Brain microvascular endothelial cell (primary cell): ENCODE measurements around the gene PRDM16.
A peak's percentile ranks its signal among the peaks of the same experiment; 100 is the strongest.

Experiments
- DNase-seq: peaks from one replicate; pipeline ENCODE4 v3.0.0-alpha.2; 2020
- H3K27ac ChIP-seq: fragments of 250-450 bp; sonication (Bioruptor Pico); 2 replicates; pipeline ENCODE4 v1.5.1; 2020; ENCODE audit warnings: mild to moderate bottlenecking, moderate library complexity
- H3K27me3 ChIP-seq: fragments of 250-450 bp; sonication (Bioruptor Pico); replicated peaks from 2 replicates; pipeline ENCODE4 v1.5.1; 2020; ENCODE audit warnings: mild to moderate bottlenecking
- H3K36me3 ChIP-seq: fragments of 250-450 bp; sonication (Bioruptor Pico); replicated peaks from 2 replicates; pipeline ENCODE4 v1.5.1; 2020; ENCODE audit warnings: mild to moderate bottlenecking
- H3K4me3 ChIP-seq: 2 replicates; pipeline ENCODE4 v1.5.1; 2011; ENCODE audit warnings: low read depth, mild to moderate bottlenecking, control low read depth, low read length, moderate library complexity
- in situ Hi-C: cut with HindIII; loops from 2 replicates; pipeline ENCODE4 v1.10.0; 2017; ENCODE audit warnings: low sequenced_read_pairs, low pct_ligation_motif_present
- TF ChIP-seq, protein P1 (sequence below): IDR thresholded peaks from 2 replicates; pipeline ENCODE4 v1.5.1; 2011; ENCODE audit warnings: low read depth, mild to moderate bottlenecking, moderate library complexity, low read length, control low read depth, inconsistent platforms; ENCODE audit errors: missing control alignments

PRDM16 gene

GRCh38 chr1:3349161-3349967, 280.4 kb downstream of the PRDM16 start:
- no peak overlapping the region for H3K27ac ChIP-seq
- TF ChIP-seq, protein P1, sequence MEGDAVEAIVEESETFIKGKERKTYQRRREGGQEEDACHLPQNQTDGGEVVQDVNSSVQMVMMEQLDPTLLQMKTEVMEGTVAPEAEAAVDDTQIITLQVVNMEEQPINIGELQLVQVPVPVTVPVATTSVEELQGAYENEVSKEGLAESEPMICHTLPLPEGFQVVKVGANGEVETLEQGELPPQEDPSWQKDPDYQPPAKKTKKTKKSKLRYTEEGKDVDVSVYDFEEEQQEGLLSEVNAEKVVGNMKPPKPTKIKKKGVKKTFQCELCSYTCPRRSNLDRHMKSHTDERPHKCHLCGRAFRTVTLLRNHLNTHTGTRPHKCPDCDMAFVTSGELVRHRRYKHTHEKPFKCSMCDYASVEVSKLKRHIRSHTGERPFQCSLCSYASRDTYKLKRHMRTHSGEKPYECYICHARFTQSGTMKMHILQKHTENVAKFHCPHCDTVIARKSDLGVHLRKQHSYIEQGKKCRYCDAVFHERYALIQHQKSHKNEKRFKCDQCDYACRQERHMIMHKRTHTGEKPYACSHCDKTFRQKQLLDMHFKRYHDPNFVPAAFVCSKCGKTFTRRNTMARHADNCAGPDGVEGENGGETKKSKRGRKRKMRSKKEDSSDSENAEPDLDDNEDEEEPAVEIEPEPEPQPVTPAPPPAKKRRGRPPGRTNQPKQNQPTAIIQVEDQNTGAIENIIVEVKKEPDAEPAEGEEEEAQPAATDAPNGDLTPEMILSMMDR, result peak; percentile 66
- in situ Hi-C loops, result no loop called here
- H3K36me3 ChIP-seq, result no peaks in the 10 kb centered on the region
- H3K27me3 ChIP-seq, result peaks cover 14% of the 10 kb centered on the region
- no peak for DNase-seq
- no peak overlapping the region for H3K4me3 ChIP-seq

GRCh38 chr1:3349968-3350299, 280.9 kb downstream of the PRDM16 start:
- no peaks in the 10 kb centered on the region for H3K36me3 ChIP-seq
- TF ChIP-seq, protein P1, result no peak
- in situ Hi-C loops, result no loop called here
- peaks cover 14% of the 10 kb centered on the region for H3K27me3 ChIP-seq
- no peak for DNase-seq
- no peak overlapping the region for H3K4me3 ChIP-seq
- H3K27ac ChIP-seq, result no peak overlapping the region

- TF ChIP-seq, protein P1, result peak; percentile 28
- H3K36me3 ChIP-seq, result no peaks in the 10 kb centered on the region
- in situ Hi-C loops, result no loop called here
- H3K27ac ChIP-seq, result no peak overlapping the region
- peaks cover 14% of the 10 kb centered on the region for H3K27me3 ChIP-seq
- H3K4me3 ChIP-seq, result no peak overlapping the region
- DNase-seq, result no peak
Measured at GRCh38 chr1:3350506-3351261, 281.7 kb downstream of the PRDM16 start.

DNA sequence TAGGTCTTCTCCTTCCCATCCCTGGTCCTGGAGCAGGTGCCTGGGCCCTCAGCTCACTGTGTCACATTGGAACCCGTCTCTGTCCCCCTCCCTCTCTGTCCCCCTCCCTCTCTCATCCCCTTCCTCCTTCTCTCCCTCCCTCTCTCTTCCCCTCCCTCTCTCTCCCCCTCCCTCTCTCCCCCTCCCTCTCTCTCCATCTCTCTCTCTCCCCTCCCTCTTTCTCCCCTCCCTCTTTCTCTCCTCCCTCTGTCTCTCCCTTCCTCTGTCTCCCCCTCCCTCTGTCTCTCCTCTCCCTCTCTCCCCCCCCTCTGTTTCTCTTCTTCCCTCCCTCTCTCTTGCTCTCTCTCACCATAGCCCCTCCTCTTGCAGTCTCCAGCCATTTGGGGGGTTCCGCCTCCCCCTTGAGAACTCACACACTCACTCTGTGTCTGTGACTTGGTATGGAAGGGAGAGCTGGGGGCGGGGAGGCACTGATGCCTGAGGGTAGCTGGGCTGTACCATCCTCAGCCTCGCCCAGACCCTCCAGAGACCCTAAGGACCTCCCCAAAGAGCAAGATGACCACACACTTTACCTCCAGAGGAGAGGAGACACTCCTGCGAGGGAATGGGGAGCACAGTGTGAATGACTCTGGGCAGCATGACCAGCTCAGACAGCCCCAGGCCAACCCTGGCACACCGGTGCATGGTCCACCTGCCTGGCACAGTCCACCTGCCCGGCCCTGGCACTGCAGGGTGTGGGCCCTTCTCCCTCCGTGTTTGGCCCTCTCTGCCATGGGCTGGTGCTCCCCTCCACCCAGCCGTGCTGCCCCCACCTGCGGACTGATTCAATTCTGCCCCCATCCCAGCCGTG, 282.7 kb downstream of the PRDM16 start:
- in situ Hi-C loops, result no loop called here
- no peak overlapping the region for H3K4me3 ChIP-seq
- TF ChIP-seq, protein P1, result no peak
- H3K27ac ChIP-seq, result no peak overlapping the region
- no peaks in the 10 kb centered on the region for H3K36me3 ChIP-seq
- no peak for DNase-seq
- peaks cover 14% of the 10 kb centered on the region for H3K27me3 ChIP-seq

- Histone ChIP-seq H3K27ac (peak overlapping the region; percentile 9), H3K36me3 (no peaks in the 10 kb centered on the region), H3K4me3 (no peak overlapping the region), H3K27me3 (peaks cover 15% of the 10 kb centered on the region)
- in situ Hi-C loops, result no loop called here
- TF ChIP-seq, protein P1, result no peak
- DNase-seq, result peak; percentile 82
Measured at GRCh38 chr1:3352299-3352951, 283.4 kb downstream of the PRDM16 start.
